Central memory CD8-positive, alpha-beta T cell (primary cell): Measurements from ENCODE around the gene APLP1.
"Not testable (repeated sequence)": the region's sequence is repeated elsewhere in the genome, so short reads cannot be mapped to it uniquely, and the experiment has no call there.

Experiments used
- ATAC-seq: fragments of 150-1000 bp; cut with Tn5 transposase; replicated peaks from 2 replicates; pipeline ENCODE4 v1.10.0; 2022; ENCODE audit warnings: mild to moderate bottlenecking, moderate FRiP score, moderate number of reproducible peaks; ENCODE audit not compliant: poor library complexity, severe bottlenecking; ENCODE audit errors: extremely low read depth
- DNase-seq, 2 donors: peaks; one replicate each; pipeline ENCODE4 v3.0.0; 2021; ENCODE audit warnings: low spot score in 2 of 2
- H3K27ac Mint-ChIP-seq: one replicate; pipeline ENCODE4 v1.8.0; 2022; ENCODE audit warnings: low read depth, mild to moderate bottlenecking, moderate library complexity, mixed read lengths
- H3K27me3 Mint-ChIP-seq: one replicate; pipeline ENCODE4 v1.8.0; 2022; ENCODE audit warnings: mixed read lengths
- H3K36me3 Mint-ChIP-seq: one replicate; pipeline ENCODE4 v1.8.0; 2022; ENCODE audit warnings: mild to moderate bottlenecking, moderate library complexity, mixed read lengths; ENCODE audit not compliant: insufficient read depth
- H3K4me1 Mint-ChIP-seq: one replicate; pipeline ENCODE4 v1.8.0; 2022; ENCODE audit warnings: mixed read lengths
- H3K4me3 Mint-ChIP-seq: one replicate; pipeline ENCODE4 v1.8.0; 2022; ENCODE audit warnings: mild to moderate bottlenecking, moderate library complexity, mixed read lengths
- H3K9me3 Mint-ChIP-seq: one replicate; pipeline ENCODE4 v1.8.0; 2022; ENCODE audit warnings: mixed read lengths

APLP1 gene

DNA sequence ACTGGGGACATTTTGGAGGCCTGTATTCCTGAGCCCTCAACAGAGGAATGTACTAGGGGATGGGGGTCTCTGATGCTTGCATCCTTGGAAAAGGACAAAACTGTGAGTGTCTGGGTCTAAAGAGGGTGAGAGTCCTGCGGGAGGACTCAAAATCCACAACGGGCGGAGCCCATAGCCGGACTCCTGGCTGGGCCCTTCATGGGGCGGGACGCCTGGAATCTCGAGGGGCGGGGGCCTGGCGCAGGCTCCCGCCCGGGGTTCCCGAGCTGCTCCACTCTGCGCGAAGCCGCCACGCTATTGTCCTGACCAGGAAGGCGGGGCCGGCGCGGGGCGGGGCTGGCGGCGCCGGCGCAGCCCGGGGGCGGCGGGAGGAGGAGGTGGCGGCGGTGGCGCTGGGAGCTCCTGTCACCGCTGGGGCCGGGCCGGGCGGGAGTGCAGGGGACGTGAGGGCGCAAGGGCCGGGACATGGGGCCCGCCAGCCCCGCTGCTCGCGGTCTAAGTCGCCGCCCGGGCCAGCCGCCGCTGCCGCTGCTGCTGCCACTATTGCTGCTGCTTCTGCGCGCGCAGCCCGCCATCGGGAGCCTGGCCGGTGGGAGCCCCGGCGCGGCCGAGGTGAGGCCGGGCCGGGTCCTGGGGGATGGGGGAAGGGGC is at the start of gene APLP1:
Gene APLP1 (plus strand): TSS at position 403 of the 651 bp plus-strand sequence. CDS start 63 bp downstream, at position 466.
- Mint-ChIP-seq H3K27ac (no peak within 1 kb of the TSS), H3K4me3 (peak within 1 kb of the TSS; percentile 70), H3K36me3 (no peaks in the 10 kb centered on the region), H3K4me1 (peaks cover 16% of the 10 kb centered on the region), H3K9me3 (no peaks in the 10 kb centered on the region), H3K27me3 (peaks cover 61% of the 10 kb centered on the region)
- DNase-seq (peak in 1 of 2 donors; percentile 32), ATAC-seq (peak; percentile 71)

DNA sequence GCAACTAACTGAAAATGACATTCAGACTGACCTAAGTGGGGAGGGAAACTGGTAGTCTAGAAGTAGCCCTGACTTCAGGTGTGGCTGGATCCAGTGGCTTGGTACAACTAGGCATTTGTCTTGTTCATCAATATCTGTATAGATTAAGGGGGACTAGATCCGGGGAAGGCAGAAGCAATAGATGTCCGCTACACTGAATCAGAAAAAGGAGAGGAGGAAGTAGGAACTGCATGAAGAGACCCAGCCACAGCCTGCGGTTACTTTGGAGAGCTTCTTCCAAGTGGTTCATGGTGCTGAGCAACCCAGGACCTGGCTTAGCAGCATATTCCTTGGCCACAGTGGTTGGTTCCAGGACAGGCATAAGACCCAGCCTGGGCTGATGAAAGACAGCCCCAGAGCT is 45.8 kb upstream of the APLP1 start:
- ATAC-seq, result no peak
- peaks cover 36% of the 10 kb centered on the region for H3K27me3 Mint-ChIP-seq
- H3K27ac Mint-ChIP-seq, result no peak overlapping the region
- H3K4me1 Mint-ChIP-seq, result no peaks in the 10 kb centered on the region
- H3K9me3 Mint-ChIP-seq, result no peaks in the 10 kb centered on the region
- no peak for DNase-seq
- H3K36me3 Mint-ChIP-seq, result peaks cover 2% of the 10 kb centered on the region
- H3K4me3 Mint-ChIP-seq, result no peak overlapping the region

DNA sequence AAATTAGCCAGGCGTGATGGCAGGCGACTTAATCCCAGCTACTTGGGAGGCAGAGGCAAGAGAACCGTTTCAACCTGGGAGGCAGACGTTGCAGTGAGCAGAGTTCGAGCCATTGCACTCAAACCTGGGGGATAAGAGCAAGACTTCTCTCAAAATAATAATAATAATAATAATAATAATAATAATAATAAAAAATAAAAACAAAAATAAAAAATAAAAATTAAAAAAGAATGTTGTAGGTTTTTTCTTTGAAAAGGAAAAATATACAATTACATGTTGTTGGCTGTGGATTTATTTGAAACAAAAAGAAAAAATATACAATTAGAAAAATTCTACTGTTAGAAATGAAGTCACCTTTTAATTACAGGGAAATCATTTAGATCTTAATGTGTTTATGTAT is 44.2 kb upstream of the APLP1 start:
- H3K9me3 Mint-ChIP-seq, result no peaks in the 10 kb centered on the region
- no peaks in the 10 kb centered on the region for H3K4me1 Mint-ChIP-seq
- DNase-seq, result no peak
- no peak for ATAC-seq
- H3K27ac Mint-ChIP-seq, result no peak overlapping the region
- peaks cover 24% of the 10 kb centered on the region for H3K27me3 Mint-ChIP-seq
- H3K36me3 Mint-ChIP-seq, result peaks cover 4% of the 10 kb centered on the region
- H3K4me3 Mint-ChIP-seq, result no peak overlapping the region

DNA sequence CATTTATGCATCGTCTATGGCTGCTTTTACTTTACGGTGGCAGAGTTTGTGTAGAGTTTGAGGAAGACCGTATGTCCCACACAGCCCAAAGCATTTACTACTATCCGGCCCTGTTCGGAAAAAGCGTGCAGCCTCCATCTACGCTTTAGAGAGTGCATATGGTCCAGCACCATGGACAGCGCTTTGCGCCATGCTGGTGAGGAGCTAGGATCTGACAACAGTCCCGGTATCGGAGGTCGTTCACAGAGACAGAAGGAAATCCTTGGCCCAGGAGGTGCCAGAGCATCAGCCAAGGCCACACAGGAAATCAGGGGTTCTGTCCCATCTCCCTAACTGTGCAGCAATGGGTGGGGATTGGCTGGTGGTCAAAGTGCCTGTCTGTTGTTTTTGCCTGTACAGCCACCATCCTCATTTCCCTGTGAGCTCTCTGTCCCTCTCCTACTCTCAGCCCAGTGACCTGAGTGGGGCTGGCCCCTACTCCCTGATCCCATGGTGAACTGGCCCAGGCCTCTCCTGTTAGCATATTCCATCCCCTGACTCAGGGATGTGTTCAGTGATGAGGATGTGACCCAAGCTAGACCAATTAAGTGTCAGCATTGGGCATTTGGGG is 39.6 kb upstream of the APLP1 start:
- Mint-ChIP-seq H3K27me3 (peaks cover 59% of the 10 kb centered on the region), H3K4me1 (no peaks in the 10 kb centered on the region), H3K4me3 (no peak overlapping the region), H3K9me3 (no peaks in the 10 kb centered on the region), H3K36me3 (peaks cover 5% of the 10 kb centered on the region), H3K27ac (no peak overlapping the region)
- DNase-seq, result peak in 1 of 2 donors; percentile 15
- no peak for ATAC-seq

DNA sequence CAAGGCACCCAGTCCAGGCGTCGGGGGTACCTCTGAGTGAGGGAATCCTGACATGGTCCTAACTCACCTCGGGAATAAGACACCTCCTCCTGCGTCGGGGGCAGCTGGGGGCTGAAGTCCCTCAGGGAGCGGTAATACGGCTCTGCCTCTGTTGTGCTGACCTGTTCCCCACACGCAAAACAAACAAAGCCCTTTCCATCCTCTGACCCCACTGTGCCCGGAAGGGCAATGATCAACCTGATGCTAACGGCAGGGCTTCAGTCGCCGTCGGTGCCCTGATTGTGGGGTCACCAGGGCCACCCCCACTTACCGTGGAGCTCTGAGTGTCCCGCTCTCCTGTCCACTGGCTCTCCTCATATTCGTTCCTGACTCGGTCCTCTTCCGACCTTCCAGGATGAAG is 37.4 kb upstream of the APLP1 start:
- Mint-ChIP-seq H3K27ac (no peak overlapping the region), H3K9me3 (no peaks in the 10 kb centered on the region), H3K27me3 (peaks cover 62% of the 10 kb centered on the region), H3K4me1 (no peaks in the 10 kb centered on the region), H3K4me3 (no peak overlapping the region), H3K36me3 (peaks cover 5% of the 10 kb centered on the region)
- DNase-seq (no peak), ATAC-seq (no peak)

DNA sequence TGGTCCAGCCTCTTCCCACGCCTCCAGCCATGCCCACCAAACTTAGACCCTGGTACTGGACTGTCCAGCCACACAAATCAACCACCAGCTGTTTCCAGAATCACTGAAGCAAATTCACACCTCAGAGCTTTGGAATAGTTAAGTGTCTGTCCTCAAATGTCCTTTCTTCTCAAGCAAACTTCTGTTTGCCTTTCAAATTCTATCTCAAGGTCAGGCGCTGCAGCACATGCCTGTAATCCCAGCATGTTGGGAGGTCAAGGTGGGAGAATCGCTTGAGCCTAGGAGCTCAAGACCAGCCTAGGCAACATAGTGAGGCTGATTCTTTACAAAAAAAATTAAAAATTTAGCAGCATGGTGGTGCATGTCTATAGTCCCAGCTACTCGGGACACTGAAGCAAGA is 36.3 kb upstream of the APLP1 start:
- Mint-ChIP-seq H3K4me3 (no peak overlapping the region), H3K36me3 (peaks cover 5% of the 10 kb centered on the region), H3K27me3 (peaks cover 65% of the 10 kb centered on the region), H3K27ac (no peak overlapping the region), H3K9me3 (no peaks in the 10 kb centered on the region), H3K4me1 (no peaks in the 10 kb centered on the region)
- DNase-seq, result no peak
- ATAC-seq, result no peak

DNA sequence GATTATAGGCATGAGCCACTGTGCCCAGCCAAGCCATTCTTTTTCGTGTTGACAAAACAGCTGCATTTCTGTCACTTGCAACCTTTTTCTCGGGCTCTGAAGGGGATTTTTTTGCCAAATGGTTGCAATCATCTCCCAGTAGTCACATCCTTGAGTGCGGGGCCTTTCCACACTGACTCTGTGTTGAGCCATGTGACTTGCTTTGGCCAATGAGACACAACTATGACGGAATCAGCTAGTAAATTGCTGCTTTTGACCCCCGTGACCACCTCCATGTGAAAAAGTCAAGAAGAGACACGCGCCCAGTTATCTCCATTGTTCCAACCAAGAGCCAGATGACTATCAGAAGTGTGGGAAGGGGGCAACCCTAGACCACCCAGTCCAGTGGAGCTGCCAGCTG is 34.4 kb upstream of the APLP1 start:
- Mint-ChIP-seq H3K27ac (no peak overlapping the region), H3K27me3 (peaks cover 73% of the 10 kb centered on the region), H3K4me3 (no peak overlapping the region), H3K36me3 (peaks cover 3% of the 10 kb centered on the region), H3K9me3 (no peaks in the 10 kb centered on the region), H3K4me1 (no peaks in the 10 kb centered on the region)
- DNase-seq (no peak), ATAC-seq (no peak)

DNA sequence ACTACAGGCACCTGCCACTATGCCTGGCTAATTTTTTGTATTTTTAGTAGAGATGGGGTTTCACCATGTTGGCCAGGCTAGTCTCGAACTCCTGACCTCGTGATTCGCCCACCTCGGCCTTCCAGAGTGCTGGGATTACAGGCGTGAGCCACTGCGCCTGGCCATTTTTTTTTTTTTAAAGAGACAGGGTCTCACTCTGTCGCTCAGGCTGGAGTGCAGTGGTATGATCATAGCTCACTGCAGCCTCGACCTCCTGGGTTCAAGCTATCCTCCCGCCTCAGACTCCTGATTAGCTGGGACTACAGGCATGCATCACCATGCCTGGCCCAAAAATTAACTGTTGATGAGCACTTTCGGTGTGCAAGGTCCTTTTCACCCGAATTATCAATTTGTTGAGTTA is 32.3 kb upstream of the APLP1 start:
- ATAC-seq, H3K4me3 Mint-ChIP-seq, H3K27ac Mint-ChIP-seq, H3K36me3 Mint-ChIP-seq, DNase-seq, H3K4me1 Mint-ChIP-seq, H3K9me3 Mint-ChIP-seq: not testable (repeated sequence)
- peaks cover 61% of the 10 kb centered on the region for H3K27me3 Mint-ChIP-seq

DNA sequence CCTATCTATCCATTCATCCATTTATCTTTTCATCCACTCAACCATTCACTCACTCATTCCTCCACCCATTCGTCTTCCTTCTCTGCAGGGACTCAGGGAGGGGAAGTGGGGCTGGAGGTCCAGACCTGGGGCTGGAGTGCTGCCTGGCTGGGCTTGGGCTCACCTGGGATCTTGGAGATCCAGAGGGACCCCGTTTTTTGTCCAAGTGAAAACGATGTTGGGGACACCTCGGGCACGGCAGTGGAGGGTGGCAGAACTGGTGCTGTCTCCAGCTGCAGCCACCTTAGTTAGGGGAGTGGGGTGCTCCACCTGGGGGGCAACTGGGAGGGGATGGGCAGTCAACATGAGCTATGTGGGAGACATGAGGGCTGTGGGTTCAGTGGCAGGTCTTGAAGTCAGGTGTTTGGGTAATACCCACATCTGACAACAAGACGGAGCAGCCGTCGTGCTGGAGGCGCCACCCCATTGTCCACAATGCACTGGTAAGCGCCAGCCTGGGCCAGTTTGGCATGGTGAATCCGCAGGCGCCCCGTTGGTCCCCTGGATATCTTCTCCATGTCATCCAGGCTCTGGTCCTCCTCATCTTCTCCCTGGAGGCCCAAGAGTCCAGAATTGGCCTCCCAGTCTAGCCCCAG is 26.3 kb upstream of the APLP1 start:
- Mint-ChIP-seq H3K4me3 (no peak overlapping the region), H3K9me3 (peaks cover 4% of the 10 kb centered on the region), H3K4me1 (peaks cover 18% of the 10 kb centered on the region), H3K36me3 (no peaks in the 10 kb centered on the region), H3K27me3 (peaks cover 62% of the 10 kb centered on the region), H3K27ac (no peak overlapping the region)
- ATAC-seq (no peak), DNase-seq (no peak)

DNA sequence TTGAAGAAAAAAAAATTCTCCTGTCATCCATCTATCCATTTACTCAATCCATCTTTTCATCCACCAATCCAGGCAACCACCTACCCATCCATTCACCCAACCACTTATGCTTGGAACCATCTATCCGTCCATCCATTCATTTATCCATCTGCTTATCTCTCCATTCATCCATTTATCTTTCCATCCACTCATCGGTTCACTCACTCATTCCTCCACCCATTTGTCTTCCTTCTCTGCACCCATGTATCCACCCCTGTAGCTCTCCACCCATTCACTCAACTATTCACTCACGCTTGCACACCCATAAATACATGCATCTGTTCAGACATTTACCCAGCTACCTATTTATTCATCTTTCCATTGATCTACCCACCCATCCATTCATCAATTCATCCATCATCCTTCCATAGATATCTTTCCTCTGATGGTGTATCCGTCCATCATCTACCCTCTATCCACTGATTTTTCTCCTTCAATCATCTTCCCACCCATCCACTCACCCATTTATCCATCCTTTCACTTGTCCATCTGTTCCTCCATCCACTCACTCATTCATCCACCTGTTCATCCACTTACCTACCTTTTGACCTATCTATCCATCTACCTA is 25.6 kb upstream of the APLP1 start:
- Mint-ChIP-seq H3K4me3 (no peak overlapping the region), H3K27ac (no peak overlapping the region), H3K27me3 (peaks cover 58% of the 10 kb centered on the region)

DNA sequence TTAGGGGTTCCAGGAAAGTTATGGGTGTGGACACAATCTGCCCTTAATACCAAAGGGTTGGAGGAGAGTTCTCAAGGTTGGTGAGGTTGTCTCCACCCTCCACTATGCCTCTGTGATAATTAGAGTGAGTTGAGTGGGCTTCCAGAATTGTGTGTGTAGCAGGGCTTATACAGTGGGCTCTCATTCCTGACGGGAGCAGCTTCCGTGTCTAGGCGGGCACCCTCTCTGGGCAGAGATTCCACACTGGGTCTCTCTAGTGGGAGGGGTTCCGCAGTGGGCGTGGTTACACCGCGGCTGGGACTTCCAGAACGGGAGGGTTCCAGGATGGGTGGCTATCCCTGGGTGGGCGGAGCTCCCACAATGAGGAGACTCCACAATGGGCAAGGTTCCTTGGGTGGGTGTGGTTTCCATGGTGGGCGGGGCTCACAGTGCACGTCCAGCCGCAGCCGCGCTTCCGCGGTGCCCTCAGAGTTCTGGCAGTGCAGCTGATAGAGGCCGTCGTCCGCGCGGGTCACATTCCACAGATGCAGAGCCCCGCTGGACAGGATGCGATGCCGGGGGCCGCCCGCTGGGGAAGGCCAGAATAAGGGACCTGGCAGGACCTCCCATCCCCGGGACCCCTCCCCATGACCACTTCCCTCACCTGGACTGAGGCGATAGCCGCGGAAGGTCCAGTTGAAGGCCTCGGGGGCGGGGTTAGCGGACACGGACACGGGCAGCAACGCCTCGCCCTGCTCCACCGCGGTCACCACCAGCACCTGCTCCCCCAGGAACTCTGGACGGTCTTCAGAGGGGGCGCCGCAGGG is 24.5 kb upstream of the APLP1 start:
- Mint-ChIP-seq H3K27ac (no peak overlapping the region), H3K4me1 (peaks cover 18% of the 10 kb centered on the region)

More for the DNA sequence above, 25.6 kb upstream of the APLP1 start:
- H3K9me3 Mint-ChIP-seq, result peaks cover 4% of the 10 kb centered on the region
- peaks cover 18% of the 10 kb centered on the region for H3K4me1 Mint-ChIP-seq
- ATAC-seq, result no peak
- H3K36me3 Mint-ChIP-seq, result peaks cover under 1% of the 10 kb centered on the region
- no peak for DNase-seq

DNA sequence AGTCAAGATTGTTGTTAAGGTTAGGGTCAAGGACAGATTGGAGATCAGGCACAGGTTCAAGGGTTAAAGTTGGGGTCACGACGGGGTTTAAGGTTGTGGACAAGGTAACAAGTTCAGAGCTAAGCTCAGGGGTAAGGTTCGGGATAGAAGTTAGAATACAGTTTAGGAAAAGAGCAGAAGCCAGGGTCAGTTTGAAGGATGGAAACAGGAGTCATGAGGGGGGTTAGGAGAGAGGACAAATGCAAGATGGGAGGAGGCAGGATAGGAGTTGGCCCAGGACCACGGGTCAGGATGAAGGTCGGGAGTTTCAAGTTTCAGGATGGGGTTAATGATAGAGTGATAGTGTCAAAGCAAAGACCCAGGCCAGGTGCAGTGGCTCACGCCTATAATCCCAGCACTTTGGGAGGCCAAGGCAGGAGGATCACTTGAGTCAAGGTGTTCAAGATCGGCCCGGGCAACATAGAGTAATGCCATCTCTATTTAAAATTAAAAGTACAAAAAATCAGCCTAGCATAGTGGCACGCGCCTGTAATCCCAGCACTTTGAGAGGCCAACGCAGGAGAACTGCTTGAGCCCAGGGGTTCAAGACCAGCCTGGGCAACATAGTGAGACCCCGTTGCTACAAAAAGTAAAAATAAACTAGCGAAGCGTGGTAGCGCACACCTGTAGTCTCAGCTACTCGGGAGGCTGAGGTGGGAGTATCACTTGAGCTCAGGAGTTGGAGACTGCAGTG is 23.7 kb upstream of the APLP1 start:
- Mint-ChIP-seq H3K36me3 (peaks cover 2% of the 10 kb centered on the region), H3K9me3 (peaks cover 4% of the 10 kb centered on the region), H3K27ac (no peak overlapping the region), H3K4me1 (peaks cover 18% of the 10 kb centered on the region), H3K27me3 (peaks cover 76% of the 10 kb centered on the region), H3K4me3 (peak overlapping the region; percentile 65)
- no peak for ATAC-seq
- no peak for DNase-seq

More for the DNA sequence above, 24.5 kb upstream of the APLP1 start:
- Mint-ChIP-seq H3K27me3 (peaks cover 68% of the 10 kb centered on the region), H3K4me3 (no peak overlapping the region), H3K9me3 (peaks cover 4% of the 10 kb centered on the region), H3K36me3 (peaks cover 2% of the 10 kb centered on the region)
- ATAC-seq (no peak), DNase-seq (no peak)
